ENCODE measurements around the gene ICAM4.

The ICAM4 gene

DNA sequence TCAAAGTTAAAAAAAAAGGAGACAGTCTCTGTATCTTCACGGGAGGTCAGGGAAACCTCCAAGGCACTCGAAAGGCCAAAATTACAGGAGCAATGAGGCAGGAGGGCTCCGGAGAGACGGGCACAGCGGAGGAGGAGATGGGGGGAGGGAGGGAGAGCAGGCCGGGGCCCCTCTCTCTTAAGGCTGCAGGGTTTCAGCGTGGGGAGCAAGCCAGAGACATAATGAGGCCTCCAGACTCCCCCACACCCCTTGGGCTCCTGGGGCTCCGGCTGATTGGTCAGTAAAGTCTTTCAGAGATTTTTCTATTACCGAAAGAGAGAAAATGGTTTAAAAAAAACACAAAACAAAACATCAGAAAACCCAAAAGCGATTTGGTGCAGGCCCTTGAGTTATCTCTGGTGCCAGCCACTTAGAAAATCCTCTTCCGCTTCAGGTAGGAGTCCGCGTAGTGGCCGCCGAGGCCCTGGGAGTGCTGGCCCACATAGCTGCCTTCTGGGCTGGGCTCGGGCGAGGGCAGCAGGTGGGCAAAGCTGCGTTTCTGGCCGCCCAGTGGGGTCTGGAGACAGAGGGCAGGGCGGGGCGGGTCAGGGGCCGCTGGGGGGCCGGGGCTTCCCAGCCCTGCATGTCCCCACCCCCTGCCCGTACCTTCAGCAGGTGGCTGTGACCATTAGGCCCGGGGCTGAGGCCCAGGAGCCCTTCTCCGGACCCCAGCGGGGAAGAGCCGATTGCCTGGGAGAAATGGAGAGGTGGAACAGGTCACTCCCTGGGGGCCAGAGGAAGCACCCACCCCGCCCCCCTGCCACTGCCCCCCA lies 30.5 kb downstream of the ICAM4 start:
- no peak for FAIRE-seq
- no peak for DNase-seq (ENCODE audit: insufficient read length, low spot score)

DNA sequence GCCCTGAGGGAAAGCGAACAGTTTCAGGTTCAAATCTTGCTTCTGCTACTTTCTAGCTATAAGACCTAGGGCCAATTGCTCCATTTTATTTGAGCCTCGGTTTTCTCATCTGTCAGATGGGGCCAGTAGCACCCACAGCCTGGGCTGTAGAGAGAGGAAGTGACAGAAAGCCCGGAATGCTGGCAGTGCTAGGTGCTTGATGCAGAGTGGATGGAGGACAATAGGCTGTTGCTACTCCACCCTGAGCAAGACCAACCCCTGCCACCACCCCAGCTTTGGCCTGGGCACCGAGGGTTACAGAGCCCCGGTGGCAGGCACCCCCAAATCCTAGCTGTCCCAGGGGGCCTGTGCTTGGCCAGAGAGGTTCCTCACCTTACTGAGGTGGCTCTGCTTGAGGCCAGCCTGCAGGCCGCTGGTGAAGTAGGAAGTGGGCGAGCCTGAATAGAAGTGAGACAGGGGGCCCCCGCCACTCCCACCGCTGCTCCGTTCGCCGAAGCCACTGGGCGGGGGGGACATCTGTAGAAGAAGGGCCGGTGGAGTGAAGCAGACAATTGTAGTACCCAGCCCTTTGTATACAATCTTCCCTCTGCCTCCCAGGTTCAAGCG lies 31.2 kb downstream of the ICAM4 start:
- FAIRE-seq (no peak), DNase-seq (ENCODE audit: insufficient read length, low spot score) (no peak)

DNA sequence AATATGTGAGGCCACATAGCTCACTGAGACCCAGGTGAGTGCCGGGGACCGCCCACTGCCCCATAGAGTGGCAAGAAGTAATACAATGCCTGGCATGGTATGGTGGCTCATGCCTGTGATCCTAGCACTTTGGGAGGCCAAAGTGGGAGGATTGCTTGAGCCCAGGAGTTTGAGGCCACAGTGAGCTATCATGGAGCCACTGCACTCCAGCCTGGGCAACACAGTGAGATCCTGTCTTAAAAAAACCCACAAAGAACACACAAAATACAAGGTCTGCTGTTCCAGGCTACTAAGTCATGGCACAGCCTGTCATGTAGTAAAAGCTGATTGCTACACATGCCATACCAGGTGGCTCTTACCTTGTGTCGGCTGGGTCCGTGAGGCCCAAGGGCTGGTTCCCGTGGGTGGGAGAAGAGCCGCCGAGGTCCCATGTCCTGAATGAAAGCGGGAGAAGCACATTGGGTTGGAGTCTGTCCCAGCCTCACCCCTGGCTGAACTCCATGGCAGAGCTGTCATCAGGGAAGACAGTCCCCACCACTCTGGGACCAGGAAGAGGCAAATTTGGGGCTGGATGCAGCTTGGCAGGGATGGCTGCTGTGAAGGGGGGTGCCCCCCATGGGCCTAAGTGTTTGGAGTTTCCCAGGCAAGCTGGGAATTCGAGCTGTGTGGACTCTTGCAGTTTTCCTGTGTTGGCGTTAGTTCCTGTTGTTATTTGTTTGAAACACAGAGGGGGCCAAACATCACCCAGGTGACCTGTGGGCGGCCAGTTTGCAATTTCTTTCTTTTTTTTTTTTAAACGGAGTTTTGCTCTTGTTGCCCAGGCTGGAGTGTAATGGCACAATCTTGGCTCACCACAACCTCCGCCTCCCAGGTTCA lies 32.3 kb downstream of the ICAM4 start:
- DNase-seq (ENCODE audit: insufficient read length, low spot score) (no peak), FAIRE-seq (no peak)

DNA sequence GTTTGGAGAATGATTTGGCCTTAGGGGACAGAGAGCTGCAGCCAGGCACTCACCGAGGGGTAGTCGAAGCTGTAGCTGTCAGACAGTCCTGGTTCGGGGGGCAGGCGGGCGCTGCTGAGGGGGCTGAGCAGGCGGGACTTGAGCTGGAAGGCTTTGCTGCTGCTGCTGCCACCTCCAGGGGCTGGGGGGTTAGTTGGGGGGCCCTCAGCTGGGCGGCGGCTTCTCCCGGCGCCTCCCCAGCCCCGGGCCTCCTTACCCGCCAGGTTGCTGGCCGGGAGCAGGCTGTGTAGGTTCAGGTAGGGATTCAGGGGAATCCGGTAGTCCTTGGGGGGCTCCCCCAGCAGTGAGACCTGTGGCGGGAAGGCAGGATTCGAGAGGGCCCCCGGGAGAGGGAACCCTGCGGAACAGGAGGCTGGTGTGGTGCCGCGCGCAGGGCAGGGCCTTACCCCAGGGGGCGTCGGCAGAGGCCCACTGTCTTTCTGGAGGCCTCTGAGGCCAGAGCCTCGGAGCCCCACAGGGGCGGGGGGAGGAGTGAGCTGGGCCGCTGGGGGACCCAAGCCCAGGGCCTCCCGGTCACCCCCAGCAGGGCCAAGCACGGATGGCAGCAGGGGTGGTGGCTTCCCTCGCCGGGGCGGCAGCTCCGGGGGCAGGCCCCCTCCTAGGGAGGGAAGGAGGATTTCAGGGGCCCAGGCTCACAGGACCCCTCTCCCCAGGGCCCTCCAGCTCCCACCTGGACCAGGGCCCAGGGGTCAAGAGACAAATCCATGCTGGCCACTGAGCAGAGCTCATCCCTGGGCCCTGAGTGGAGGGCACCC lies 34.1 kb downstream of the ICAM4 start:
- no peak for FAIRE-seq
- DNase-seq (ENCODE audit: insufficient read length, low spot score): no peak

DNA sequence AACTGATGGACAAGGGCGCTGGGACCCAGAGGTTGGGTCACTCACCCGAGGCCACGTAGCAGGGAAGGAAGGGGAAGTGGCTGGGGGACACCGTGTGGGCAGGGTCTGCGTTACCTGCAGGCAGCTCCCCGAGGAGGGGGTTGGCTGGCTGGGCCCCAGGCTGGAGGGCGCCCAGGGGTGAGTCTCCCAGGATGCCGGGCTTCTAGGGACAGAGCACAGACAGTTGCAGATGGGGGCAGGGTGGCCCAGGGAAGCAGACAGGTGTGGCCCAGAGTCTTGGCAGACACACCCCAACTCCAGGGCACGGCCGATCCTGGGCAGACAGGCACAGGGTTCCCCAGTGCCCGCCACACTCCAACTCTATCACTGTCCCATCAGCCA lies 34.7 kb downstream of the ICAM4 start:
- DNase-seq (ENCODE audit: insufficient read length, low spot score) (no peak), FAIRE-seq (no peak)

DNA sequence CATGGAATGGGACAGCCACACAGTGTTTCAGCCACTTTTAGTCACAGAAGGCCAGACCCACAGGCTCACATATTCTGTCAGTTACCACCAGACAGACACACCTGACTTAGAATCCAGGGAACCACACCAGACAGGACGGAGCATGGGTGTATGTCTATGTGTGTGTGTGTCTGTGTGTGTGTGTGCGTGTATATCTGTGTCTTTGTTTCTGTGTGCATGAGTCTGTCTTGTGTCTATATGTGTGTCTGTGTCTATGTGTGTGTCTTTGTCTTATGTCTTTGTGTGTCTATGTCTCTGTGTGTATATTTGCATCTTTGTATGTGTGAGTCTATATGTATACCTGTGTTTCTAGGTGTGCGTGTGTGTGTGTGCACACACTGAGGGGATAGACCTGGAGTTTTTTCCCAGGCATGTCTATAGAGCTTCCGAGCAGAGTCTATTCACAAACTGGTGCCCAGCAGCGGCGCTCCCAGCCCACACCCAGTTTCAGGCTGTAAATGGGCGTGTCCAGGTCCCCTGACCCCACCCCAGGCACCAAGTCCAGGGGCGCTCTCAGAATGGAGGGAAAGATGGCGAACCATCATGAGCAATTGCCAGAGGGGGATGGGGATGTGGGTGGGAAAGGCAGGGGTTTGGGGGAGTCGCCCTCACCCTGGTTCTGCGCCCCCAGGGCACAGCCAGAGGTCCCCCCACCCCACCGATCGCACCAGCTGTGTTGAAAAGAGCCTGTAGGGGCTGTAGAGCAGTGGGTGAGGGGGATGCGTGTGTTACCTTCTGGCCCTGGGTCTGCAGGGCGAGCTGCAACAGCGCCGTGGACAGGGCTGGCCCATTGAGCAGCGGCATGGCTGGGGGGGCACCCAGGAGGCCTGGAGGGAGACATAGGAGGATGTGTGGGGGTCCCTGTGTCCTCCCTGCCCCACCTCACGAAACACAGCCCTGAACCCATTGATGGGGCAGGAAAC lies 35.4 kb downstream of the ICAM4 start:
- DNase-seq (ENCODE audit: insufficient read length, low spot score) (no peak), FAIRE-seq (peak; percentile 54)

DNA sequence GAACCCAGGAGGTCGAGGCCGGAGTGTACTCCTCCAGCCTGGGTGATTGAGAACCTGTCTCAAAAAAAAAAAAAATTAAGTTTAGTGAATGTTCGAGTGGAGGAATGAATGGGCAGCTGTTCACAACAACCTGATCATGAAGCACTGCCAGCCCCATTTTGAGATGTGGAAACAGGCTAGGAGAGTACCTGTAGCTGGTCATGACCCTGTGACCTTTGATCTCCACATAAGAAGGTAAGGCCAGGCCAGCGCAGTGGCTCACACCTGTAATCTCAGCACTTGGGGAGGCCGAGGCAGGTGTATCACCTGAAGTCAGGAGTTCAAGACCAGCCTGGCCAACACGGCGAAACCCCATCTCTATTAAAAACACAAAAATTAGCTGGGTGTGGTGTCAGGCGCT lies 39.0 kb downstream of the ICAM4 start:
- FAIRE-seq (no peak), DNase-seq (ENCODE audit: insufficient read length, low spot score) (no peak)

DNA sequence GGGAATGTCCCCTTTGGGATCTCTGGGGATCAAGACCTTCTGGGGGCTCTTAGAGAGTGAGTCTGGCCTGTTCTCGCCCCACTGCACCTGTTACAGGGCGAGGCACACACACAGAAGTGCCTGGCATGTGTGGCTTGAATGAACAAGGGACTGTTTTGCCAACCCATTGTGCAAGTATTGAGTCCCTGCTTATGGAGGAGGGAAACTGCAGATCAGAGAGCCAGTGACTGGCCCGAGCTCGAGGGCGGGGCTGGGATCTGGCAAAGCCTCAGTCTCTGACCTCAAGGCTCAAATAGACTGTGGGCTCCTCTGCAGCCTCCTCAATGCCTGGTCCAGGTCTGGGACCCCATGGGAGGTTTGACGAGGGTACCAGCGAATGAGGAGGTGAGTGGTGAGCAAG lies 41.0 kb downstream of the ICAM4 start:
- no peak for FAIRE-seq
- no peak for DNase-seq (ENCODE audit: insufficient read length, low spot score)

DNA sequence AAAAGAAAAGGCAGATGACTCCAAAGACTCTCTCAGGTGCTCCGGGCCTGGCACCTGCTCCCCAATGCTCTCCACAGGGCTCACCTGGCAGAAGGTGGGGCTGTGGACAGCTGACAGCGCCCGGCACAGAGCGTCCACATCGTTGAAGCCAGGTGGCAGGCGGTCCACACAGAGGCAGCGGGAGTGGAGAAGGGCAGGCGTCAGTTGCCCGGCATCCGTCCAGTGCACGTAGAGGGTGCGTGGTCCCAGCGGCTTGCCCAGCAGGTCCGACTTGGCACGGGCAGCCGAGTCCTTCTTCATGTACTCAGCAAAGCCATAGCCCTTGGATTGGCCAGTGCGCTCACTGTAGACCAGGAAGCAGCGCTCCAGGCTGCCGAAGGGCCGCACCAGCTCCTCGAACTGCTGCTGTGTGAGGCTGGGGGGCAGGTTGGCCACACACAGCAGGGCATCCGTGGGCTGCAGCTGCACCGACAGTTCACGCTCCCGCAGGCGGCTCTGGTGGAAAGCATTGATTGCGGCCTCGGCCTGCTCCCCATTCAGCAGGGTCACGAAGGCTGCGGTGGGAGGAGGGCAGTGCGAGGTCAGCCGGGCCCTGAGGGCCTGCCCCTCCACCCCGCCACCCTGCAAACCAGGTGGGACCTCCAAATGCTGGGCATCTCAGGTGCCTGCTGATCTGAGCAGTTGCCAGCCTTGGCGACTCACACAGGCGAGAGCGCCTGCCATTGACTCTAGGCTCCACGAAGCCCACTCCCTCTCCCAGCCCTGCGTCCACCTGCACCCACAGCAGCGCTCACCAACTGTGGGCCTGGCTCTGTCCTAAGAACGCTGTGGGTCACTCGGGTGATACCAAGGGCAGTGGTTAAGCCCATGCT lies 42.0 kb downstream of the ICAM4 start:
- FAIRE-seq: no peak

DNA sequence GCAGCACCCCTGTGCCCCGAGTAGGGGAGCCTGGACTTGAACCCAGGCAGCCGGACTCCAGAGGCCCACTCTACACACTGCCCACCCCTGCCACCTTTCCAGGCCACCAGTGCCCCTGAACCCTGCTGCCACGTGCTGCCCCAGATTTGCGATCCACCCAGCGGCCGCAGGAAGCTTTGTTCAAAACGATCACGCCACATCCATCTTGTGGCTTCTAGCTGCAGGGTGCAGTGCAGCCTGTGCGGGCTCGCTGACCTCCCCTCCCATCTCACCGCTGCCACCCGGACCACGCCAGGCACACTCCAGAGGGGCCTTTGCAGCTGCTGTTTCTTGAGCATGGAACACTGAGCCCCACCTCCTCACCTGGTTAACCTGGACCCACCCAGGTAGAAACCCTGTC lies 42.8 kb downstream of the ICAM4 start:
- no peak for DNase-seq (ENCODE audit: insufficient read length, low spot score)
- no peak for FAIRE-seq

More for the DNA sequence above, 42.0 kb downstream of the ICAM4 start:
- no peak for DNase-seq (ENCODE audit: insufficient read length, low spot score)

DNA sequence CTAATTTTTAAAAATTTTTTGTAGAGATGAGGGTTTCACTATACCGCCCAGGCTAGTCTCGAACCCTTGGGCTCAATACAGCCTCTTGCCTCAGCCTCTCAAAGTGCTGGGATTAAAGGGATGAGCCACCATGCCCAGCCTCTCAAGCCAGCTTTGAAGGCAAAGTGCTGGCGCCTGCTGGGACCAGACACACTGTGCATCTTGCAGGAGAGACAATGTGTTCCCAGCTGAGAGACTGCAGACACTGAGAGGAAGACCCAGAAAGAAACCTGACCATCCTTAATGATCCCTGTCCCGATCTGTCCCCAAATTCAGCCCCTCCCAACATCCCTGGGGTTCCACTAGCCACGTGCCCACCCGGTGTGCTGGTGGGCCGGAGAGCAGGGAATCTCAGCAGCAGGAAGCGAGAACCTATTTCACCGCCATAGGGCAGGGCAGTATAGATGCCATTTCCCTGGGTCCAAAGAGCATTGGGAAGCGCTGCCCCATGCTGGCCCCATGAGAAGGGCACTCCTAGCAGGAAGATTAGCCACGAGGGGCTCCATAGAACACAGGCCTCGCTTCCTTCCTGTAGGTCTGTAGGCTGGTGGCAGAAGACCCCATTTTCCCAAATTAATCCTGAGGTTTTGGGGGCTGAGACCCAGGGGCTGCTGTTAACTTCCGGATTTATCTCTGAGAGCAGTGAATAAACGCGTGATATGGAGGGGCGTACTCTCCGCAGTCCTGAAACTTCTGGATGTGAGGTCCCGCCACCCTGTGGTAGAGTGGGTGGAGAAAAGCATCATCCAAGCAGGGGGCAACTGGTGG lies 45.6 kb downstream of the ICAM4 start:
- no peak for DNase-seq (ENCODE audit: insufficient read length, low spot score)
- FAIRE-seq: no peak

DNA sequence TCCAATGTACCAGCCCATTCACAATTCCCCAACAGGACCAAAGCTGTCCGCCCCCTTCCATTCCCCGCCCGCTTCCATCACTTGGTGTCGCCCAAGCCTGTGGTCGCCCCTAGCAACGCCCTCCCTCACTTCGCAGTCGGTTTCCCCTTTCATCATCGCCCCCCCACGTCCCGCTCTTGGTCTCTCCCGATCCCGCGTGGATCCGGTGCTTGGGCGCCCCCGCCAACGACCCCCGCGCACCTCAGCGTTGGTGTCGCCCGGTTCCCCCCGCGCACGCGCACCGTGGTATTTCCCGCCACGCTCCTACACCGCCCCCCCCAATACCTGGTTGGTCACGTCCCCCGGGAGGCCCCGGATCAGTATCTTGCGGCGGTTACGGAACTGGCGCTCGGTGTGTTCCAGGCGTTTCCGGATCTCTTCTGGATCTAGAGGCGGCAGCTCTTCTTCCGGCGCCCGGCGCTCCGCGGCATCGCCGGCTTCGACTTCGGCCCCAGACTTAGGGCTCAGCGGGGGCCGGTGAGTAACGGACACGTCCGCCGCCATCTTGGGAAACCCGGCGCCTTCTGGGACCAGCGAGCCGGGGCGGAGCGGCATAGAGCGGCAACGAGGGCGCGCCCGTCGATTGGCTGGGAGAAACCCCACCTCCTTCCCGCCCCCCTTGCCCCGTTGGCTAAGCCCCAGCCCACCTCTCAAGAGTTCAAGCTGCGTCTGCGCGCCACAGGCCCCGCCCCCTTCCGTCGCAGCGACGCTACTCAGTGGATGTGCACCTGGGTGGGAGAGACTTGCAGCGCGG lies 46.4 kb downstream of the ICAM4 start, which contains the start of gene RAVER1:
TSS of gene RAVER1 (minus strand) at position 565 of the 793 bp plus-strand sequence. CDS start at position 543, 22 bp downstream.
- peak; percentile 99 for FAIRE-seq

DNA sequence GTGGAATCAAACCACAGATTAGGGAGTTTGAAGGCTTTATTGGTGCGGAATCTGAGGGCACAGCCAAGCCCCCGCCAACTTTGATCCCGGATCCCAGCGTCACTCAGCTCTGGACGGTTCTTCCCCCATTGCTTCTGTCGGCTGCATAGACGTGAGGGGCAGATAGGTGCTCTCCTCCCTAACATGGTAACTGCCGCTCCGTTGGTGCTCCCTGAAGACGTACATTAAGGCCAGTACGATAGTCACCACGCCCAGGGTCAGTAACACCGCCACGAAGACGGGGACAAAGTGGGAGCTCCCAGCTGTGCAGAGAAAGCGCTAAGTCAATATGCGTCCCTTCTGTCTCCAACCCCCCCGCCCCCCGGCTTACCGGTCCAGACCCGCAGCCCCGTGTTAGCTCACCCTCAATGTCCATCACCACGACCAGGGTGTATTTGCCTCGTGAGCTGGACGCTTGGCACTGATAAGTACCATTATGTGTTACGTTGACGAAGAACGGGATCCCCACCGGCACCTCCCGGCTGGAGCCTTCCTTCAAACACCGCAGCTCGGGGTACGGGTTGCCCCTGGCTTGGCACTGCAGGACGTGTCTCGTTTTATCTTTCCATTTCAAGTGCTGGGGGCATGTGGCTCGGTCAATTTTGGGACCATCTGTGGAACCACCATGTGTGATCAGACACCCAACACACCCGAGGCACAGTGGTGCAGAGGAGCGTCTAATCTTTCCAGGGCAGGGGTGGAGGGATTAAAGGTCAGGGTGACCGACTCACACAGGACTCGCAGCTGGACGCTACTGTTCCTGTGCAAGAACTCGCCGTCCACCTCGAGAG lies 47.2 kb downstream of the ICAM4 start:
- FAIRE-seq: no peak
- DNase-seq (ENCODE audit: insufficient read length, low spot score): no peak

More for the DNA sequence above, 46.4 kb downstream of the ICAM4 start, which contains the start of gene RAVER1:
- DNase-seq (ENCODE audit: insufficient read length, low spot score): peak; percentile 99

DNA sequence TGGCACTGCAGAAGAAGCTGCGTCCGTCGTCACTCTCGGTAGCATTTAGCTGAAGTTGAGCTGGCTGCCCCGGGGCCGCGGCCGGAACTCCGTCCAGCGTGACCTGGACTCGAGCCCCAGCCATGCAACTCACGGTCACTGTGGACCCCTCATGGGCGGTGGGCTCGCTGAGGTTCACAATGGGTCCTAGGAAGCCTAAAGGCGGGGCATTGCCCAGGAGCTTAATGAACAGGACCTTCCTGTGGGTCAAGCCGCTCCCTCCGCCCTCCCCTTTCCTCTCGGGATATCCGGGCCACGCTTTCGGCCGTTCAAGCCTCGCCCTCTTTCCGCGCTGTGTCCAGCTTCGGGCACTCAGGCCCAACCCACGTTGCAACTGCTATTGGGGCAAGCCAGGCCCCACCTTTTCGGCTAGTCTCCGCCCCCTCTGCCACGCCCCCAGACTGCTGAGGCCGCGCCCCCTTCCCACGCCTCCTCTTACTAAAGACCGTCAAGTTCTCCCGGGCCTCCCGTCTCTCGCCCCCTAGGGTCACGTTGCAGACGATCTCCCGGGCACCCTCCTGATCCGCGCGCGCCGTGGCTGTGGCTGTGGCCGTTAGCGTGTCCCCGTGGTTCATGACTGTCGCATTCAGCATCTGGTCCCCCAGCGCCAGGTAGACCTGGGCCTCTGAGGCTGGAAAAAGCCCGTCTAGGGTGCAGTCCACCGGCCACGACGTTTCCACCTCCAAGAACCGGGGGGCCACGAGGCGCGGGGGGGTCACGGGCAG lies 48.0 kb downstream of the ICAM4 start:
- FAIRE-seq (peak; percentile 95), DNase-seq (ENCODE audit: insufficient read length, low spot score) (peak; percentile 92)

DNA sequence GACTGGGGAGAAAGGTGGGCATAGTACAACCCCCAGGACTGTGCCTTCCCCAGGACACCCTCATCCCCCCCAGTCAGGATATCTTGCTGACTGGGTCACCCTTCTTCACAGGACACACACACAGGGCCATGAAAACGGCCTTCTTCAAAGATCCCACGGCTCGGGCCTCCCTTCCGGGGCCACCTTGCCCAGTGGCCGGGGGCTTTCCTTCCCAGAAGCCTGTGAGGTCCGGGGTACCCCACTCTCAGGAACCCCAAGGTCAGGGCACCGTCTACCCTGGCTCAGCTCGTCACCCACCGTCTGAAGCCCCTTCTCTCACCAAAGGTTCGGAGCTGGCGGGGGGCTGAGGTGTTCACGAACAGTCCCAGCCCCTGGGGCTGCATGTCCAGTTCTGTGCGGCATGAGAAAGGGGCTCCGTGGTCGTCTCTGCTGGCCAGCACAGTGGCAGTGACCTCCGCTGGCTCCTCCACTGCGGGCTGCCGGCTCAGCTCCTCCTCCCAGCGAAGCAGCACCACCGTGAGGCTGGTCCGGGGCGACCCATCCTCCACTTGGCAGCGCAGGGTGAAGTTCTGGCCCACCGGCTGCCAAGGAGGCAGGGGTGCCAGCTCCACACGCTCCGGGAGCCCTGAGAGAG lies 48.7 kb downstream of the ICAM4 start:
- FAIRE-seq (no peak), DNase-seq (ENCODE audit: insufficient read length, low spot score) (no peak)
